ENCODE data around the gene EMC6. TPM values are rescaled to one million over a fixed set of nuclear protein-coding genes. Genes with fewer than 3 reads are reported as not detected.

The EMC6 gene
- total and polyA plus RNA-seq, 2 experiments from 2014 or later, result 42.7 to 130 TPM

GRCh38 chr17:3678821-3679530, 10.4 kb downstream of the EMC6 start:
- TF ChIP-seq, protein P1, sequence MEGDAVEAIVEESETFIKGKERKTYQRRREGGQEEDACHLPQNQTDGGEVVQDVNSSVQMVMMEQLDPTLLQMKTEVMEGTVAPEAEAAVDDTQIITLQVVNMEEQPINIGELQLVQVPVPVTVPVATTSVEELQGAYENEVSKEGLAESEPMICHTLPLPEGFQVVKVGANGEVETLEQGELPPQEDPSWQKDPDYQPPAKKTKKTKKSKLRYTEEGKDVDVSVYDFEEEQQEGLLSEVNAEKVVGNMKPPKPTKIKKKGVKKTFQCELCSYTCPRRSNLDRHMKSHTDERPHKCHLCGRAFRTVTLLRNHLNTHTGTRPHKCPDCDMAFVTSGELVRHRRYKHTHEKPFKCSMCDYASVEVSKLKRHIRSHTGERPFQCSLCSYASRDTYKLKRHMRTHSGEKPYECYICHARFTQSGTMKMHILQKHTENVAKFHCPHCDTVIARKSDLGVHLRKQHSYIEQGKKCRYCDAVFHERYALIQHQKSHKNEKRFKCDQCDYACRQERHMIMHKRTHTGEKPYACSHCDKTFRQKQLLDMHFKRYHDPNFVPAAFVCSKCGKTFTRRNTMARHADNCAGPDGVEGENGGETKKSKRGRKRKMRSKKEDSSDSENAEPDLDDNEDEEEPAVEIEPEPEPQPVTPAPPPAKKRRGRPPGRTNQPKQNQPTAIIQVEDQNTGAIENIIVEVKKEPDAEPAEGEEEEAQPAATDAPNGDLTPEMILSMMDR (IDR thresholded peaks at IDR 0.05; ENCODE audit: poor library complexity), result no peak
- TF ChIP-seq EZH2 (IDR thresholded peaks at IDR 0.05; ENCODE audit: borderline replicate concordance) (no peak), EZH2phosphoT487 (IDR thresholded peaks at IDR 0.05; ENCODE audit: low read depth, severe bottlenecking, unreplicated experiment) (no peak)
- H3K4me1 ChIP-seq (ENCODE audit: insufficient read depth), result no peaks in the 10 kb centered on the region
- no peak overlapping the region for H3K27ac ChIP-seq
- H3K9me2 ChIP-seq (replicated peaks; ENCODE audit: insufficient read depth), result no peaks in the 10 kb centered on the region
- no peak for DNase-seq (ENCODE audit: low spot score)
- no peak overlapping the region for H3K4me3 ChIP-seq
- no peaks in the 10 kb centered on the region for H3K27me3 ChIP-seq
- no peaks in the 10 kb centered on the region for H3K36me3 ChIP-seq (replicated peaks; ENCODE audit: insufficient read depth, low read depth)
- no peaks in the 10 kb centered on the region for H4K20me1 ChIP-seq (ENCODE audit: insufficient read depth, poor library complexity, severe bottlenecking)
- no peaks in the 10 kb centered on the region for H3K79me2 ChIP-seq
- no peak overlapping the region for H3K4me2 ChIP-seq
- no peak overlapping the region for H2AFZ ChIP-seq
- 92% methylated on average over 27 of the region's 27 CpGs for WGBS (ENCODE audit: low lambda C conversion rate, missing lambda C conversion rate)
- H3K9me3 ChIP-seq (ENCODE audit: low read depth), result no peaks in the 10 kb centered on the region

- Histone ChIP-seq H3K36me3 (replicated peaks; ENCODE audit: insufficient read depth, low read depth) (no peaks in the 10 kb centered on the region), H3K79me2 (no peaks in the 10 kb centered on the region), H3K4me3 (no peak overlapping the region), H3K27ac (no peak overlapping the region), H2AFZ (no peak overlapping the region), H3K9me2 (replicated peaks; ENCODE audit: insufficient read depth) (no peaks in the 10 kb centered on the region), H4K20me1 (ENCODE audit: insufficient read depth, poor library complexity, severe bottlenecking) (no peaks in the 10 kb centered on the region), H3K27me3 (no peaks in the 10 kb centered on the region), H3K4me2 (no peak overlapping the region), H3K9me3 (ENCODE audit: low read depth) (no peaks in the 10 kb centered on the region), H3K4me1 (ENCODE audit: insufficient read depth) (no peaks in the 10 kb centered on the region)
- TF ChIP-seq, protein P1 (IDR thresholded peaks at IDR 0.05; ENCODE audit: poor library complexity), result no peak
- TF ChIP-seq EZH2phosphoT487 (IDR thresholded peaks at IDR 0.05; ENCODE audit: low read depth, severe bottlenecking, unreplicated experiment) (no peak), EZH2 (IDR thresholded peaks at IDR 0.05; ENCODE audit: borderline replicate concordance) (no peak)
- DNase-seq (ENCODE audit: low spot score), result no peak
- WGBS (ENCODE audit: low lambda C conversion rate, missing lambda C conversion rate), result 87% methylated on average over 14 of the region's 20 CpGs
Measured at GRCh38 chr17:3679531-3680126, 11.0 kb downstream of the EMC6 start.

- Histone ChIP-seq H3K79me2 (no peaks in the 10 kb centered on the region), H3K4me3 (no peak overlapping the region), H3K9me3 (ENCODE audit: low read depth) (no peaks in the 10 kb centered on the region), H2AFZ (no peak overlapping the region), H3K4me1 (ENCODE audit: insufficient read depth) (no peaks in the 10 kb centered on the region), H3K4me2 (no peak overlapping the region), H4K20me1 (ENCODE audit: insufficient read depth, poor library complexity, severe bottlenecking) (no peaks in the 10 kb centered on the region), H3K36me3 (replicated peaks; ENCODE audit: insufficient read depth, low read depth) (no peaks in the 10 kb centered on the region), H3K27ac (no peak overlapping the region), H3K9me2 (replicated peaks; ENCODE audit: insufficient read depth) (no peaks in the 10 kb centered on the region), H3K27me3 (no peaks in the 10 kb centered on the region)
- WGBS (ENCODE audit: low lambda C conversion rate, missing lambda C conversion rate), result 93% methylated on average over 12 of the region's 12 CpGs
- TF ChIP-seq EZH2 (IDR thresholded peaks at IDR 0.05; ENCODE audit: borderline replicate concordance) (no peak), EZH2phosphoT487 (IDR thresholded peaks at IDR 0.05; ENCODE audit: low read depth, severe bottlenecking, unreplicated experiment) (no peak)
- TF ChIP-seq, protein P1 (IDR thresholded peaks at IDR 0.05; ENCODE audit: poor library complexity), result no peak
- no peak for DNase-seq (ENCODE audit: low spot score)
Measured at GRCh38 chr17:3681057-3681456, 12.4 kb downstream of the EMC6 start.

Data from hepatocyte (in vitro differentiated cells).